Heart left ventricle (tissue), 16 donors: Measurements from ENCODE around the gene GFRAL. TPM values are rescaled to one million over a fixed set of nuclear protein-coding genes. Genes with fewer than 3 reads are reported as not detected.

Experiments
- ATAC-seq, 4 donors: fragments of 200-7000 bp; cut with Tn5 transposase; one replicate each; pipeline ENCODE4 v1.9.1; 2020 to 2022; ENCODE audit warnings: moderate library complexity in 4 of 4, mild to moderate bottlenecking in 3 of 4, moderate number of reproducible peaks in 1 of 4
- DNase-seq, 5 donors: peaks; one replicate each; pipeline ENCODE4 v3.0.0-alpha.2; 2020
- H3K27ac ChIP-seq, 12 donors: fragments of 200-600 bp; sonication (generic) in 4 of 12; one replicate each; pipeline versions ENCODE4 v1.5.0 to v1.8.0; 2016 to 2022; ENCODE audit warnings: mild to moderate bottlenecking in 2 of 12
- H3K27me3 ChIP-seq, 9 donors: fragments of 200-600 bp; sonication (generic) in 2 of 9; one replicate each; pipeline versions ENCODE4 v1.5.1 to v1.8.0; 2016 to 2022; ENCODE audit warnings: mild to moderate bottlenecking in 3 of 9
- H3K36me3 ChIP-seq, 9 donors: fragments of 200-600 bp; sonication (generic) in 2 of 9; one replicate each; pipeline versions ENCODE4 v1.5.0 to v1.8.0; 2018 to 2022; ENCODE audit warnings: mild to moderate bottlenecking in 2 of 9
- H3K4me1 ChIP-seq, 12 donors: fragments of 200-600 bp; sonication (generic) in 4 of 12; one replicate each; pipeline versions ENCODE4 v1.5.0 to v1.8.0; 2016 to 2022; ENCODE audit warnings: mild to moderate bottlenecking in 3 of 12
- H3K4me3 ChIP-seq, 12 donors: fragments of 200-600 bp; sonication (generic) in 4 of 12; one replicate each; pipeline versions ENCODE4 v1.5.0 to v1.8.0; 2017 to 2022; ENCODE audit warnings: mild to moderate bottlenecking in 9 of 12, moderate library complexity in 4 of 12
- H3K9me3 ChIP-seq, 12 donors: fragments of 200-600 bp; sonication (generic) in 4 of 12; one replicate each; pipeline versions ENCODE4 v1.5.0 to v1.8.0; 2016 to 2022; ENCODE audit warnings: mild to moderate bottlenecking in 1 of 12
- CTCF ChIP-seq, 12 donors: fragments of 200-600 bp; sonication (generic) in 4 of 12; IDR thresholded peaks; one replicate each; pipeline versions ENCODE4 v1.5.0 to v1.8.0; 2018 to 2022; ENCODE audit warnings: antibody characterized with exemption in 12 of 12, mild to moderate bottlenecking in 5 of 12
- POLR2A ChIP-seq, 2 donors: fragments of 450-650 bp; IDR thresholded peaks; one replicate each; pipeline ENCODE4 v1.6.1; 2017; ENCODE audit warnings: antibody characterized with exemption in 2 of 2, mild to moderate bottlenecking in 2 of 2, moderate library complexity in 2 of 2
- WGBS, 4 donors: extraction: QIAGEN DNeasy Blood & Tissue Kit in 2 of 4; methylation state at CpG; one replicate each; pipeline versions ENCODE4 v1.1.5 to v1.1.7; 2013 to 2018; 5-methylcytosine and 5-hydroxymethylcytosine counted together
- intact Hi-C, 10 donors: fragments of 100-400 bp; cut with DNase I; formaldehyde crosslinking; loops; one replicate each; pipeline versions ENCODE4 v1.11.1 to v1.14.2; 2022
- polyA plus RNA-seq, 2 donors: library from polyadenylated mRNA; stranded (reverse); fragments of 200-250 nt; gene quantifications; one replicate each; pipeline ENCODE4 v1.2.3, GENCODE V29; 2013
- total RNA-seq, 9 donors: library from RNA; depleted of rRNA in 2 of 9; stranded (reverse); fragments of >200 nt in 2 of 9; fragmentation: NEBNext Ultra II Directional in 3 of 9; extraction: Animal tissue kit (Norgen Biotek cat#: 25700) in 3 of 9; gene quantifications; one replicate each; pipeline versions ENCODE4 v1.1.0 to v1.2.4, GENCODE V29; 2016 to 2023
- donor health status: ischemic (EF 13 %, LVEDD 7.1; RV severe dilation, severe dysfunction).
- donor health status: healthy with polysubstance abuse.
- donor health status: DM: no; HTN: yes; CAD: no.
- donor health status: DM: no; HTN: no; CAD: no.
- donor health status: ischemic (EF 25% LVEDD 6.9; RV normal size, moderate dysfunction).
- donor health status: ischemic (EF 25% LVEDD 5.7; RV mildly dilated, moderate dysfunction).
- donor health status: healthy.
- donor health status: DM: yes; HTN: yes; CAD: no.
- donor health status: ischemic (EF 35%, LVEDD 5.7; RV mildly dilated, moderate dysfunction).
- donor health status: nonischemic (EF 11% LVEDD 7.7; RV severe dilation, severe dysfunction).
- donor health status: DM: yes; HTN: yes; CAD: no.
- donor health status: PGD.
- donor health status: ischemic (EF 29% LVEDD 5.4; RV normal size, mild dysfunction).
- donor health status: nonischemic (EF 23%, LVEDD 6.1; RV moderate dilation, normal function).

The GFRAL gene
- total and polyA plus RNA-seq, 11 donors = not detected

DNA sequence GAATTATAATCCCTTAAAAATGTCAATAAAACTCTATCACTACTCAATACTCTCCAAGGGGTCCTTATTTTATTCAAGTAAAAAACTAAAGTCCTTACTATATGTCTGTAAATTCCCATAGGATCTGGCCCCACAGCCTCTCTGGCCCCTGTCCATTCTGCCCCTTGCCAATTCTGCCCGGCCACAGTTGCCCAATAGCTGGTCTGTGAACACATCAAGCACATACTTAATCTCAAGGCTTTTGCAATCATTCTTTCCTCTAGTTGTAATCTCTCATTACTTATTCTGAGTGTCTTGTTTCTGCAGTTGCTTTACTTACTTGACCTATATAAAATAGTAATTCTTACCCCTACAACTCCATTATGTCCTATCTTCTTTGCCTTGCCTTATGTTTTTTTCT lies 22.5 kb upstream of the GFRAL start:
- Histone ChIP-seq H3K4me3 (no peak overlapping the region), H3K27ac (no peak overlapping the region), H3K27me3 (no peaks in the 10 kb centered on the region), H3K36me3 (no peaks in the 10 kb centered on the region), H3K4me1 (no peaks in the 10 kb centered on the region), H3K9me3 (peaks cover 0 to 7% (median 0%) of the 10 kb centered on the region in 12 donors)
- WGBS, 4 donors = 75 to 86% (median 77%) methylated on average over 1 of the region's 1 CpG
- DNase-seq (no peak), ATAC-seq (no peak)
- TF ChIP-seq POLR2A (IDR thresholded peaks at IDR 0.05) (no peak), CTCF (IDR thresholded peaks at IDR 0.05) (no peak)
- intact Hi-C loops = no loop called here

DNA sequence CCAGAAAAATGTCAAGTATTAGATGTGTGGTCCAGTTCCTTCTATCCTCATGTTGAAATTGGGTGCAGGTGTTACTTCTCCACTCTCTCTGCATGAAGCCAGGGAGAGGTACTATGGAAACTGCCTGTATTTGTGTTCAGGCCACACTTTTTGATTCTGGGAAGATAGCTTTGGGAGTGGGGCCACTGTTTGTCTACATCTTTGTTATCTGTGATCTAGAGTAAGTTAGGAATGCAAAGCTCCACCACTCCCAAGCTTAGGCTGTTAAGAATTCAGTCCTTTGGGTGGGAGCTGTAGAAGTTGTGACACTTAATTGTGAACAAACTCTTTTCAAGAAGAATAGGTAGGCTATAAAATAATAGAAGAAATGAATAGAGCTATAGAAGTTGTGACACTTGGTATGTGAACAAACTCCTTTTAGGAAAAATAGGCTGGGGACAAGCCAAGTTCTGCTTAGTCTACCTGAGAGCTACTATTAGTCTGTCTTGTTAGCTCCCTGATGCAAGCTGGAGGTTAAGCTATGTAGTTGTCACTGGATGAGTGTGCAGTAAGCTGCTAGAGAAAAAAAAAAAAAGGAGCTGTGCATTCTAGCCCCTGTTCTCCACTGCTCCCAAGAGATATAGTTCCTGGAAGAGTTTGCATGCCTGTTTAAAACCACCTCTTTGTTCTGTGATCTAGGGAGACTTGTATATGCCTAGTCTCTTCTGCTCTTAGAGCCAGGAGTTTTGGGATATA lies 7.1 kb upstream of the GFRAL start:
- Histone ChIP-seq H3K4me1 (no peaks in the 10 kb centered on the region), H3K9me3 (peaks cover 0 to 21% (median 0%) of the 10 kb centered on the region in 12 donors), H3K36me3 (no peaks in the 10 kb centered on the region), H3K4me3 (no peak overlapping the region), H3K27ac (no peak overlapping the region), H3K27me3 (no peaks in the 10 kb centered on the region)
- TF ChIP-seq CTCF (IDR thresholded peaks at IDR 0.05) (no peak), POLR2A (IDR thresholded peaks at IDR 0.05) (no peak)
- no peak for DNase-seq
- no peak for ATAC-seq
- intact Hi-C loops = no loop called here

DNA sequence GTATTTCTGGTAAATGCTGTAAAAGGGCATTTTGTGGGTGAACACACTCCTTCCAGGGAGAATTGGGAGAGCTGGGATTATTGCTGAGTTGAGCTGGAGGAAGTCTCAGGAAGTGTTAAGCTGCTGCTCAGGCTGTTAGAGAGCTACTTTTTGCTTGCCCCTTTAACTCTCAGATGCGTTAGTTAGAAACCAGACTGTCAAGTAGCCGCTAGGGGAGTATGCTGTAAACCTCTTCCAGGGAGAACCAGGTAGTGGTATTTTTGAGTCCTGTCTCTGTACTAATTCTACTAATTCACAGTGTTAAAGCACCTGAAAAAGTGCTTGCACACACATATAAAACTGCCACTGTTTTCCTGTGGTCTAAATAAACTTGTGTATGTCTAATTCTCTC lies 6.6 kb upstream of the GFRAL start:
- intact Hi-C loops = no loop called here
- H3K4me1 ChIP-seq = no peaks in the 10 kb centered on the region
- H3K9me3 ChIP-seq = peaks cover 0 to 21% (median 0%) of the 10 kb centered on the region in 12 donors

GRCh38 chr6:55377150-55377549 lies 49.9 kb downstream of the GFRAL start:
- peaks cover 0 to 4% (median 0%) of the 10 kb centered on the region in 12 donors for H3K9me3 ChIP-seq
- H3K27me3 ChIP-seq = no peaks in the 10 kb centered on the region
- DNase-seq = no peak
- intact Hi-C loops = no loop called here
- no peaks in the 10 kb centered on the region for H3K4me1 ChIP-seq
- no peak for ATAC-seq
- no peak for TF ChIP-seq POLR2A (IDR thresholded peaks at IDR 0.05)
- TF ChIP-seq CTCF (IDR thresholded peaks at IDR 0.05) = no peak
- no peak overlapping the region for H3K4me3 ChIP-seq
- H3K36me3 ChIP-seq = no peaks in the 10 kb centered on the region
- H3K27ac ChIP-seq = no peak overlapping the region
- 66 to 77% (median 72%) methylated on average over 2 of the region's 2 CpGs for WGBS, 4 donors

More for the DNA sequence above, 6.6 kb upstream of the GFRAL start:
- no peak for TF ChIP-seq CTCF (IDR thresholded peaks at IDR 0.05)
- no peak for TF ChIP-seq POLR2A (IDR thresholded peaks at IDR 0.05)
- 36 to 47% (median 42%) methylated on average over 2 of the region's 2 CpGs for WGBS, 4 donors
- no peak for ATAC-seq
- Histone ChIP-seq H3K36me3 (no peaks in the 10 kb centered on the region), H3K27ac (no peak overlapping the region), H3K27me3 (no peaks in the 10 kb centered on the region), H3K4me3 (no peak overlapping the region)
- DNase-seq = no peak
